Measurements from ENCODE around the gene MAN1A2.

Gene MAN1A2

GRCh38 chr1:117495068-117495467, 127.8 kb downstream of the MAN1A2 start:
- no peak for DNase-seq (ENCODE audit: low read depth)

GRCh38 chr1:117499071-117499470, 131.8 kb downstream of the MAN1A2 start:
- DNase-seq (ENCODE audit: low read depth) = no peak

GRCh38 chr1:117500584-117500983, 133.3 kb downstream of the MAN1A2 start:
- no peak for DNase-seq (ENCODE audit: low read depth)

- no peak for DNase-seq (ENCODE audit: low read depth)
Observed at GRCh38 chr1:117501281-117501680, 134.0 kb downstream of the MAN1A2 start.

- no peak for DNase-seq (ENCODE audit: low read depth)
Observed at GRCh38 chr1:117511273-117511672, 144.0 kb downstream of the MAN1A2 start.

- DNase-seq (ENCODE audit: low read depth) = no peak
Observed at GRCh38 chr1:117512728-117513321, 145.6 kb downstream of the MAN1A2 start.

- DNase-seq (ENCODE audit: low read depth) = no peak
Observed at GRCh38 chr1:117523111-117523510, 155.9 kb downstream of the MAN1A2 start.

- DNase-seq (ENCODE audit: low read depth) = no peak
Observed at GRCh38 chr1:117527074-117527473, 159.8 kb downstream of the MAN1A2 start.

GRCh38 chr1:117527566-117528102, 160.4 kb downstream of the MAN1A2 start:
- no peak for DNase-seq (ENCODE audit: low read depth)

GRCh38 chr1:117529683-117530082, 162.4 kb downstream of the MAN1A2 start:
- no peak for DNase-seq (ENCODE audit: low read depth)

GRCh38 chr1:117531222-117531621, 164.0 kb downstream of the MAN1A2 start:
- DNase-seq (ENCODE audit: low read depth) = no peak

GRCh38 chr1:117534995-117535467, 167.8 kb downstream of the MAN1A2 start:
- DNase-seq (ENCODE audit: low read depth) = peak; percentile 1

- no peak for DNase-seq (ENCODE audit: low read depth)
Observed at GRCh38 chr1:117535821-117536220, 168.6 kb downstream of the MAN1A2 start.

- no peak for DNase-seq (ENCODE audit: low read depth)
Observed at GRCh38 chr1:117537291-117537920, 170.2 kb downstream of the MAN1A2 start.

- no peak for DNase-seq (ENCODE audit: low read depth)
Observed at GRCh38 chr1:117540532-117540931, 173.3 kb downstream of the MAN1A2 start.

GRCh38 chr1:117541003-117541402, 173.8 kb downstream of the MAN1A2 start:
- no peak for DNase-seq (ENCODE audit: low read depth)

- DNase-seq (ENCODE audit: low read depth) = no peak
Observed at GRCh38 chr1:117541585-117541984, 174.3 kb downstream of the MAN1A2 start.

- DNase-seq (ENCODE audit: low read depth) = no peak
Observed at GRCh38 chr1:117544509-117545109, 177.4 kb downstream of the MAN1A2 start.

- no peak for DNase-seq (ENCODE audit: low read depth)
Observed at GRCh38 chr1:117546467-117546866, 179.2 kb downstream of the MAN1A2 start.

GRCh38 chr1:117553471-117553870, 186.2 kb downstream of the MAN1A2 start:
- no peak for DNase-seq (ENCODE audit: low read depth)

- DNase-seq (ENCODE audit: low read depth) = no peak
Observed at GRCh38 chr1:117555806-117556205, 188.6 kb downstream of the MAN1A2 start.

GRCh38 chr1:117556341-117556740, 189.1 kb downstream of the MAN1A2 start:
- no peak for DNase-seq (ENCODE audit: low read depth)

GRCh38 chr1:117556976-117557375, 189.7 kb downstream of the MAN1A2 start:
- DNase-seq (ENCODE audit: low read depth) = no peak
